ENCODE results near the gene UBXN7.
"Not testable (repeated sequence)": the region's sequence is repeated elsewhere in the genome, so short reads cannot be mapped to it uniquely, and the experiment has no call there.

Gene UBXN7

DNA sequence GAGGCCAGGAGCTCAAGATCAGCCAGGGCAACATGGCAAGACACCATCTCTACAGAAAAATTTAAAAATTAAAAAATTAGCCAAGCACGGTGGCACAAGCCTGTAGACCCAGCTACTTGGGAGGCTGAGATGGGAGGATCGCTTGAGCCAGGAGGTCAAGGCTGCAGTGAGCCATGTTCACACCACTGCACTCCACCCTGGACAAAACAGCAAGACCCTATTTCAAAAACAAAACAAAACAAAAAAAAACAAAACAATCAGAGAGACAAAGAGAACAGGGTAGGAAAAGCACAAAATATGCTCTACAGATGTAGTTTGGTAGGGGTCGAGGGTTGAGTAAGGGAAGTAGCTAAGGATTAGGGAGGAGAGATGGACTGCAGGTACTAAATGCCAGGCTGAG lies 117.6 kb downstream of the UBXN7 start:
- DNase-seq: no peak

DNA sequence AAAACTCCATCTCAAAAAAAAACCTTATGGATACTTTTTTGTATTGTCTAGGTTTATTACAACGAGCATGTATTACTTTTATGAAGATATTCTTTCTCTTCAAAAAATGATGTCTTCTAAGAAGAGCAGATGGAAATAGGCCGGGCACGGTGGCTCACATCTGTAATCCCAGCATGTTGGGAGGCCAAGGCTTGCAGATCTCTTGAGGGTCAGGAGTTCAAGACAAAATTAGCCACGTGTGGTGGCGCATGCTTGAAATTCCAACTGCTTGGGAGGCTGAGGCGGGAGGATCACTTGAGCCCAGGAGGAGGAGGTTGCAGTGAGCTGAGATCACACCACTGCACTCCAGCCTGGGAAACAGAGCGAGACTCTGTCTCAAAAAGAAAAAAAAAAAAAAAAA lies 118.1 kb downstream of the UBXN7 start:
- not testable (repeated sequence) for DNase-seq

DNA sequence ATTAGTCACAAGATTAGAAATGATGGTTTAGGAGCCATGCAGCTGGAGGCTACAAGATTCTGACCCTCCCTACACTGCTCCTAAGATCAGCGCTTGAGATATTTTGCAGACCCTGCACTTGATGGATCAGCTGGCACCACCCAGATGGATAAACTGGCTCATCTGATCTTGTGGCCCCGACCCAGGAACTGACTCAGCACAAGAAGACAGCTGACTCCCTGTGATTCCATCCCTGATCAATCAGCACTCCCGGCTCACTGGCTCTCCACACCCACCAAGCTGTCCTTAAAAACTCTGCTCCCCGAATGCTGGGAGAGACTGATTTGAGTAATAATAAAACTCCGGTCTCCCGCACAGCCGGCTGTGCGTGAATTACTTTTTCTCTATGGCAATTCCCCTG lies 129.3 kb downstream of the UBXN7 start:
- DNase-seq: not testable (repeated sequence)

DNA sequence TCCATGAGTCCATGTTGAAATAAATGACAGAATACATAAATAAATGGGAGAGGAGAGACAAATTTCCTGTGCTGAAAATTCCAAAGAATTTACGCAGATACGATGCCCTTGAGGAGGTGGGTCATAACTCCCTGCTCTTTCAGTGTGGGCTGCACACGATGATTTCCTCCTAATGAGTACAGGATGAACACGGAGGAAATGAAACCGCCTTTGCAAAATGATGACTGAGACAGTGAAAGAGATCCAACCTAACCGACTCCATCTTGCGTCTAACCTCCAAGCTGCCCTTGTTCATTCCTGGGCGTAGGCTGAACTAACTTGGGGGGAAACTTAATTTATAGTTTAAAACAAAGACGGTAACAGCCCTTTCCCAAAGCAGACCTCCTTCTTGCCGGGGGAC lies 129.7 kb downstream of the UBXN7 start:
- DNase-seq: not testable (repeated sequence)

DNA sequence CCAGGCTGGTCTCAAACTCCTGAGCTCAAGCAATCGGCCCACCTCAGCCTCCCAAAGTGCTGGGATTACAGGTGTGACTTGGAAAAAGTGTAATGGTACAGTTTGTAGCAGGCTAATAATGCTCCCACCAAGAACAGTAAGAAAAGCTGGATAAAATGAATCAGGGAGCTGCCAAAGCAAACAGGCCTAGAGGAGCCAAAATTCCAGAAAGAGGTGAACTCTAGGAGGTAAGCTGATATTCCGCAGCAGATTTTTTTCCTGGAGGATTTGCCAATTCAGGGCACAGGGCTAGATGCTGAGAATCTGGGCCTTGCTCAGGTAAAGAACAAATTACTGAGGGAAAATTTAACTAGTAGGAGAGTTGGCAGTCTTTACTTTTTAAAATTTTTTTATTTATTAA lies 133.7 kb downstream of the UBXN7 start:
- DNase-seq: no peak

All from CD4-positive, alpha-beta T cell treated with Interleukin-21 for 1 hour (primary cell).